HG03342 (cell line): ENCODE results near the gene AK1.

Experiments used
- ATAC-seq: cut with Tn5 transposase; IDR thresholded peaks from one replicate; pipeline ENCODE4 v1.9.1; 2021; ENCODE audit warnings: mild to moderate bottlenecking, moderate library complexity; ENCODE audit not compliant: unreplicated experiment

The AK1 gene

GRCh38 chr9:127825319-127826051, 52.0 kb downstream of the AK1 start:
- ATAC-seq: no peak

- ATAC-seq: no peak
These were observed 55.4 kb downstream of the AK1 start for GRCh38 chr9:127822108-127822507.

- ATAC-seq: no peak
These were observed 58.9 kb downstream of the AK1 start for GRCh38 chr9:127818574-127818973.

- no peak for ATAC-seq
These were observed 59.5 kb downstream of the AK1 start for GRCh38 chr9:127817881-127818434.

GRCh38 chr9:127816728-127817127, 60.7 kb downstream of the AK1 start:
- no peak for ATAC-seq
